ENCODE results near the gene F5. TPM values are rescaled to one million over a fixed set of nuclear protein-coding genes. Genes with fewer than 3 reads are reported as not detected.

F5 gene
- total RNA-seq, 1 donor from 2014 or later = 1.0 TPM

- Histone ChIP-seq H3K4me3 (ENCODE audit: low read length in 3 of 3) (no peak overlapping the region), H3K9ac (ENCODE audit: low read depth in 1 of 3, low read length in 3 of 3) (no peak overlapping the region), H3K27me3 (ENCODE audit: control insufficient read depth in 3 of 3, insufficient read depth in 3 of 3, low read length in 3 of 3) (no peaks in the 10 kb centered on the region), H3K9me3 (ENCODE audit: control insufficient read depth in 3 of 3, low read length in 3 of 3) (no peaks in the 10 kb centered on the region), H3K36me3 (ENCODE audit: control insufficient read depth in 3 of 3, insufficient read depth in 3 of 3, low read length in 3 of 3) (no peaks in the 10 kb centered on the region), H3K4me1 (ENCODE audit: control insufficient read depth in 3 of 3, insufficient read depth in 3 of 3, low read length in 3 of 3) (no peaks in the 10 kb centered on the region), H3K27ac (ENCODE audit: low read depth, low read length) (no peak overlapping the region)
Measured at GRCh38 chr1:169495916-169496315, 90.4 kb downstream of the F5 start.

GRCh38 chr1:169495046-169495775 lies 91.1 kb downstream of the F5 start:
- H3K9me3 ChIP-seq (ENCODE audit: control insufficient read depth in 3 of 3, low read length in 3 of 3) = no peaks in the 10 kb centered on the region
- H3K36me3 ChIP-seq (ENCODE audit: control insufficient read depth in 3 of 3, insufficient read depth in 3 of 3, low read length in 3 of 3) = no peaks in the 10 kb centered on the region
- H3K27me3 ChIP-seq (ENCODE audit: control insufficient read depth in 3 of 3, insufficient read depth in 3 of 3, low read length in 3 of 3) = no peaks in the 10 kb centered on the region
- H3K27ac ChIP-seq (ENCODE audit: low read depth, low read length) = no peak overlapping the region
- no peaks in the 10 kb centered on the region for H3K4me1 ChIP-seq (ENCODE audit: control insufficient read depth in 3 of 3, insufficient read depth in 3 of 3, low read length in 3 of 3)
- no peak overlapping the region for H3K9ac ChIP-seq (ENCODE audit: low read depth in 1 of 3, low read length in 3 of 3)
- no peak overlapping the region for H3K4me3 ChIP-seq (ENCODE audit: low read length in 3 of 3)

- no peak overlapping the region for H3K27ac ChIP-seq (ENCODE audit: low read depth, low read length)
- H3K4me3 ChIP-seq (ENCODE audit: low read length in 3 of 3) = no peak overlapping the region
- no peaks in the 10 kb centered on the region for H3K4me1 ChIP-seq (ENCODE audit: control insufficient read depth in 3 of 3, insufficient read depth in 3 of 3, low read length in 3 of 3)
Measured at GRCh38 chr1:169494343-169494742, 91.9 kb downstream of the F5 start.

GRCh38 chr1:169493251-169493650 lies 93.0 kb downstream of the F5 start:
- Histone ChIP-seq H3K27ac (ENCODE audit: low read depth, low read length) (no peak overlapping the region), H3K9ac (ENCODE audit: low read depth in 1 of 3, low read length in 3 of 3) (no peak overlapping the region), H3K36me3 (ENCODE audit: control insufficient read depth in 3 of 3, insufficient read depth in 3 of 3, low read length in 3 of 3) (no peaks in the 10 kb centered on the region)

More at GRCh38 chr1:169494343-169494742, 91.9 kb downstream of the F5 start:
- no peaks in the 10 kb centered on the region for H3K27me3 ChIP-seq (ENCODE audit: control insufficient read depth in 3 of 3, insufficient read depth in 3 of 3, low read length in 3 of 3)
- H3K9me3 ChIP-seq (ENCODE audit: control insufficient read depth in 3 of 3, low read length in 3 of 3) = no peaks in the 10 kb centered on the region
- no peak overlapping the region for H3K9ac ChIP-seq (ENCODE audit: low read depth in 1 of 3, low read length in 3 of 3)
- H3K36me3 ChIP-seq (ENCODE audit: control insufficient read depth in 3 of 3, insufficient read depth in 3 of 3, low read length in 3 of 3) = no peaks in the 10 kb centered on the region

GRCh38 chr1:169491845-169492281 lies 94.4 kb downstream of the F5 start:
- Histone ChIP-seq H3K27ac (ENCODE audit: low read depth, low read length) (no peak overlapping the region), H3K4me3 (ENCODE audit: low read length in 3 of 3) (no peak overlapping the region)

More at GRCh38 chr1:169493251-169493650, 93.0 kb downstream of the F5 start:
- no peaks in the 10 kb centered on the region for H3K9me3 ChIP-seq (ENCODE audit: control insufficient read depth in 3 of 3, low read length in 3 of 3)
- H3K4me3 ChIP-seq (ENCODE audit: low read length in 3 of 3) = no peak overlapping the region
- peaks cover 0 to 1% (median 1%) of the 10 kb centered on the region in 3 donors for H3K4me1 ChIP-seq (ENCODE audit: control insufficient read depth in 3 of 3, insufficient read depth in 3 of 3, low read length in 3 of 3)
- no peaks in the 10 kb centered on the region for H3K27me3 ChIP-seq (ENCODE audit: control insufficient read depth in 3 of 3, insufficient read depth in 3 of 3, low read length in 3 of 3)

GRCh38 chr1:169488157-169488556 lies 98.1 kb downstream of the F5 start:
- H3K9me3 ChIP-seq (ENCODE audit: control insufficient read depth in 3 of 3, low read length in 3 of 3) = no peaks in the 10 kb centered on the region
- H3K9ac ChIP-seq (ENCODE audit: low read depth in 1 of 3, low read length in 3 of 3) = peak overlapping the region in 1 of 3 donors; percentile 54
- peak overlapping the region; percentile 99 for H3K27ac ChIP-seq (ENCODE audit: low read depth, low read length)
- H3K4me1 ChIP-seq (ENCODE audit: control insufficient read depth in 3 of 3, insufficient read depth in 3 of 3, low read length in 3 of 3) = peaks cover 3 to 27% (median 17%) of the 10 kb centered on the region in 3 donors
- H3K27me3 ChIP-seq (ENCODE audit: control insufficient read depth in 3 of 3, insufficient read depth in 3 of 3, low read length in 3 of 3) = no peaks in the 10 kb centered on the region
- peak overlapping the region; percentile 15 to 75 (median 49) for H3K4me3 ChIP-seq (ENCODE audit: low read length in 3 of 3)
- H3K36me3 ChIP-seq (ENCODE audit: control insufficient read depth in 3 of 3, insufficient read depth in 3 of 3, low read length in 3 of 3) = peaks cover 0 to 3% (median 0%) of the 10 kb centered on the region in 3 donors

More at GRCh38 chr1:169491845-169492281, 94.4 kb downstream of the F5 start:
- Histone ChIP-seq H3K9ac (ENCODE audit: low read depth in 1 of 3, low read length in 3 of 3) (no peak overlapping the region), H3K4me1 (ENCODE audit: control insufficient read depth in 3 of 3, insufficient read depth in 3 of 3, low read length in 3 of 3) (peaks cover 3 to 11% (median 10%) of the 10 kb centered on the region in 3 donors), H3K36me3 (ENCODE audit: control insufficient read depth in 3 of 3, insufficient read depth in 3 of 3, low read length in 3 of 3) (no peaks in the 10 kb centered on the region), H3K27me3 (ENCODE audit: control insufficient read depth in 3 of 3, insufficient read depth in 3 of 3, low read length in 3 of 3) (no peaks in the 10 kb centered on the region), H3K9me3 (ENCODE audit: control insufficient read depth in 3 of 3, low read length in 3 of 3) (no peaks in the 10 kb centered on the region)

- Histone ChIP-seq H3K4me1 (ENCODE audit: control insufficient read depth in 3 of 3, insufficient read depth in 3 of 3, low read length in 3 of 3) (peaks cover 3 to 28% (median 17%) of the 10 kb centered on the region in 3 donors), H3K27me3 (ENCODE audit: control insufficient read depth in 3 of 3, insufficient read depth in 3 of 3, low read length in 3 of 3) (no peaks in the 10 kb centered on the region), H3K9me3 (ENCODE audit: control insufficient read depth in 3 of 3, low read length in 3 of 3) (no peaks in the 10 kb centered on the region), H3K9ac (ENCODE audit: low read depth in 1 of 3, low read length in 3 of 3) (peak overlapping the region in 1 of 3 donors; percentile 81), H3K36me3 (ENCODE audit: control insufficient read depth in 3 of 3, insufficient read depth in 3 of 3, low read length in 3 of 3) (peaks cover 0 to 3% (median 0%) of the 10 kb centered on the region in 3 donors), H3K4me3 (ENCODE audit: low read length in 3 of 3) (peak overlapping the region; percentile 15 to 75 (median 49)), H3K27ac (ENCODE audit: low read depth, low read length) (peak overlapping the region; percentile 99)
Measured at GRCh38 chr1:169487561-169487960, 98.7 kb downstream of the F5 start.

- peak overlapping the region; percentile 81 to 94 (median 86) for H3K9ac ChIP-seq (ENCODE audit: low read depth in 1 of 3, low read length in 3 of 3)
- H3K36me3 ChIP-seq (ENCODE audit: control insufficient read depth in 3 of 3, insufficient read depth in 3 of 3, low read length in 3 of 3) = peaks cover 0 to 3% (median 0%) of the 10 kb centered on the region in 3 donors
- peak overlapping the region; percentile 75 to 97 (median 87) for H3K4me3 ChIP-seq (ENCODE audit: low read length in 3 of 3)
- peaks cover 3 to 29% (median 20%) of the 10 kb centered on the region in 3 donors for H3K4me1 ChIP-seq (ENCODE audit: control insufficient read depth in 3 of 3, insufficient read depth in 3 of 3, low read length in 3 of 3)
- peak overlapping the region; percentile 99 for H3K27ac ChIP-seq (ENCODE audit: low read depth, low read length)
- no peaks in the 10 kb centered on the region for H3K9me3 ChIP-seq (ENCODE audit: control insufficient read depth in 3 of 3, low read length in 3 of 3)
- no peaks in the 10 kb centered on the region for H3K27me3 ChIP-seq (ENCODE audit: control insufficient read depth in 3 of 3, insufficient read depth in 3 of 3, low read length in 3 of 3)
Measured at GRCh38 chr1:169487133-169487532, 99.1 kb downstream of the F5 start.

- H3K4me1 ChIP-seq (ENCODE audit: control insufficient read depth in 3 of 3, insufficient read depth in 3 of 3, low read length in 3 of 3) = peaks cover 4 to 29% (median 20%) of the 10 kb centered on the region in 3 donors
- H3K27ac ChIP-seq (ENCODE audit: low read depth, low read length) = peak overlapping the region; percentile 99
- H3K4me3 ChIP-seq (ENCODE audit: low read length in 3 of 3) = peak overlapping the region; percentile 75 to 97 (median 87)
- H3K27me3 ChIP-seq (ENCODE audit: control insufficient read depth in 3 of 3, insufficient read depth in 3 of 3, low read length in 3 of 3) = no peaks in the 10 kb centered on the region
- H3K9ac ChIP-seq (ENCODE audit: low read depth in 1 of 3, low read length in 3 of 3) = peak overlapping the region; percentile 81 to 94 (median 86)
- peaks cover 0 to 3% (median 0%) of the 10 kb centered on the region in 3 donors for H3K36me3 ChIP-seq (ENCODE audit: control insufficient read depth in 3 of 3, insufficient read depth in 3 of 3, low read length in 3 of 3)
- no peaks in the 10 kb centered on the region for H3K9me3 ChIP-seq (ENCODE audit: control insufficient read depth in 3 of 3, low read length in 3 of 3)
Measured at GRCh38 chr1:169486281-169487051, 99.8 kb downstream of the F5 start.

Data from skeletal muscle tissue (tissue), 4 donors.